CD4-positive, alpha-beta T cell (primary cell): Measurements from ENCODE around the gene FNDC3A. TPM values are rescaled to one million over a fixed set of nuclear protein-coding genes. Genes with fewer than 3 reads are reported as not detected.
"Not testable (repeated sequence)": the region's sequence is repeated elsewhere in the genome, so short reads cannot be mapped to it uniquely, and the experiment has no call there.

ENCODE experiments used
- ATAC-seq: fragments of 200-7000 bp; cut with Tn5 transposase; one replicate; pipeline ENCODE4 v1.10.0; 2022; ENCODE audit warnings: mild to moderate bottlenecking; ENCODE audit not compliant: poor library complexity
- CTCF ChIA-PET: fragments of 350-600 bp; sonication (Branson Sonifier 250); formaldehyde crosslinking; loops from one replicate; lab custom pipeline; 2021; ENCODE audit warnings: antibody characterized with exemption, inconsistent platforms; lab: Charles Lee
- POLR2A ChIA-PET: fragments of 350-600 bp; sonication (Branson Sonifier 250); formaldehyde crosslinking; loops from one replicate; lab custom pipeline; 2021; ENCODE audit warnings: antibody characterized with exemption, inconsistent platforms; lab: Charles Lee
- DNase-seq, 14 experiments: peaks; one replicate each; pipeline ENCODE4 v3.0.0-alpha.2; 2013 to 2020; ENCODE audit warnings: mixed read lengths in 2 of 14
- H3K27ac ChIP-seq, 2 donors: one replicate each; pipeline versions ENCODE4 v1.5.1 to v1.7.0; 2013; ENCODE audit warnings: low read length in 2 of 2, low read depth in 1 of 2, mild to moderate bottlenecking in 1 of 2
- H3K27me3 ChIP-seq, 2 experiments: 1 replicate in 1 of 2; 2 replicates in 1 of 2; pipeline versions ENCODE4 v1.6.1 to v1.7.0; 2013; ENCODE audit warnings: low read length in 2 of 2, control low read depth in 1 of 2, mild to moderate bottlenecking in 1 of 2, moderate library complexity in 1 of 2; ENCODE audit not compliant: insufficient read depth in 2 of 2, control insufficient read depth in 1 of 2
- H3K36me3 ChIP-seq: one replicate; pipeline ENCODE4 v1.6.1; 2013; ENCODE audit warnings: low read length, control low read depth; ENCODE audit not compliant: insufficient read depth
- H3K4me1 ChIP-seq: one replicate; pipeline ENCODE4 v1.6.1; 2013; ENCODE audit warnings: low read length, control low read depth; ENCODE audit not compliant: insufficient read depth
- H3K4me3 ChIP-seq: one replicate; pipeline ENCODE4 v1.5.1; 2013; ENCODE audit warnings: mild to moderate bottlenecking, low read length, moderate library complexity
- H3K9me3 ChIP-seq, 2 experiments: 1 replicate in 1 of 2; 2 replicates in 1 of 2; pipeline versions ENCODE4 v1.6.1 to v1.7.0; 2013; ENCODE audit warnings: low read length in 2 of 2, mild to moderate bottlenecking in 2 of 2, control low read depth in 1 of 2, moderate library complexity in 1 of 2; ENCODE audit not compliant: control insufficient read depth in 1 of 2, insufficient read depth in 1 of 2
- H3K27ac Mint-ChIP-seq: one replicate; pipeline ENCODE4 v1.8.0; 2020; ENCODE audit warnings: mixed read lengths
- H3K27me3 Mint-ChIP-seq: one replicate; pipeline ENCODE4 v1.8.0; 2021; ENCODE audit warnings: mixed read lengths
- H3K36me3 Mint-ChIP-seq: one replicate; pipeline ENCODE4 v1.8.0; 2021; ENCODE audit warnings: low read depth, mixed read lengths
- H3K4me1 Mint-ChIP-seq: one replicate; pipeline ENCODE4 v1.8.0; 2021; ENCODE audit warnings: low read depth, mixed read lengths
- H3K4me3 Mint-ChIP-seq: one replicate; pipeline ENCODE4 v1.8.0; 2020; ENCODE audit warnings: mild to moderate bottlenecking, mixed read lengths
- H3K9me3 Mint-ChIP-seq: one replicate; pipeline ENCODE4 v1.8.0; 2020; ENCODE audit warnings: mixed read lengths
- CTCF ChIP-seq: fragments of 200-600 bp; IDR thresholded peaks from one replicate; pipeline ENCODE4 v1.8.0; 2022; ENCODE audit warnings: antibody characterized with exemption, mild to moderate bottlenecking
- intact Hi-C, 2 experiments: fragments of 100-400 bp; cut with DNase I in 1 of 2; cut with micrococcal nuclease in 1 of 2; formaldehyde crosslinking; loops; one replicate each; pipeline versions ENCODE4 v1.15.1 to v1.9.0; 2023 to 2025; cut with DNase I, micrococcal nuclease
- total RNA-seq, 174 experiments: library from RNA in 2 of 174; stranded (reverse) in 2 of 174; gene quantifications; one replicate each; pipeline ENCODE4 v1.2.3 and lab custom pipeline; 2021 to 2026

The FNDC3A gene
- total RNA-seq, 2 experiments from 2014 or later = 27.7 to 28.6 TPM

GRCh38 chr13:48994706-48995105 is 19.0 kb downstream of the FNDC3A start:
- peaks cover 73% of the 10 kb centered on the region for H3K36me3 Mint-ChIP-seq
- H3K27me3 Mint-ChIP-seq = no peaks in the 10 kb centered on the region
- Histone ChIP-seq H3K27ac (no peak overlapping the region), H3K9me3 (peaks cover 1 to 5% of the 10 kb centered on the region in 2 experiments), H3K36me3 (no peaks in the 10 kb centered on the region), H3K4me1 (no peaks in the 10 kb centered on the region), H3K27me3 (no peaks in the 10 kb centered on the region), H3K4me3 (no peak overlapping the region)
- ATAC-seq (no peak), DNase-seq (no peak)
- ChIA-PET CTCF (no interaction called here), POLR2A (no interaction called here)
- no peak for TF ChIP-seq CTCF
- intact Hi-C loops = no loop called here
- no peak overlapping the region for H3K4me3 Mint-ChIP-seq
- no peak overlapping the region for H3K27ac Mint-ChIP-seq
- H3K9me3 Mint-ChIP-seq = peaks cover 8% of the 10 kb centered on the region
- peaks cover 47% of the 10 kb centered on the region for H3K4me1 Mint-ChIP-seq

GRCh38 chr13:48998641-48999292 is 23.1 kb downstream of the FNDC3A start:
- Histone ChIP-seq H3K4me3 (no peak overlapping the region), H3K27ac (no peak overlapping the region), H3K36me3 (no peaks in the 10 kb centered on the region), H3K9me3 (peaks cover 0 to 9% of the 10 kb centered on the region in 2 experiments), H3K27me3 (no peaks in the 10 kb centered on the region), H3K4me1 (no peaks in the 10 kb centered on the region)
- intact Hi-C loops = no loop called here
- Mint-ChIP-seq H3K27me3 (no peaks in the 10 kb centered on the region), H3K4me3 (no peak overlapping the region), H3K36me3 (peaks cover 69% of the 10 kb centered on the region), H3K9me3 (peaks cover 16% of the 10 kb centered on the region), H3K27ac (no peak overlapping the region), H3K4me1 (peaks cover 27% of the 10 kb centered on the region)
- TF ChIP-seq CTCF = no peak
- CTCF ChIA-PET = no interaction called here
- no peak for DNase-seq
- ATAC-seq = no peak
- POLR2A ChIA-PET = no interaction called here

DNA sequence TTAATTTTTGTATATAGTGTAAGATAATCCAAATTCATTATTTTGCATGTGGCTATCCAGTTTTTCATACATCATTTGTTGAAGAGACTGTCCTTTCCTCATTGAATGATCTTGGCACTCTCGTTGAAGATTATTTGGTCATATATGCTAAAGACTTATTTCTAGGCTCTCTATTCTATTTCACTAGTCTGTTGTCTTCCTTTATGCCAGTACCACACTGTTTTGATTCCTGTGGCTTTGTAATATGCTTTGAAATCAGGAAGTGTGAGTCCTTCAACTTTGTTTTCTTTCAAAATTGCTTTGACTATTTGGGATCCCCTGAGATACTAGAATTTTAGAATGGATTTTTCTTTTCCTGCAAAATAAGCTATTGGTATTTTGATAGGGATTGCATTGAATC is 24.5 kb downstream of the FNDC3A start:
- H3K27me3 Mint-ChIP-seq = no peaks in the 10 kb centered on the region
- H3K36me3 ChIP-seq = no peaks in the 10 kb centered on the region
- ChIA-PET POLR2A (no interaction called here), CTCF (no interaction called here)
- H3K4me3 ChIP-seq = no peak overlapping the region
- H3K4me1 ChIP-seq = no peaks in the 10 kb centered on the region
- no peak overlapping the region for H3K27ac Mint-ChIP-seq
- H3K4me3 Mint-ChIP-seq = no peak overlapping the region
- intact Hi-C loops = no loop called here
- DNase-seq = no peak
- TF ChIP-seq CTCF = no peak
- no peak overlapping the region for H3K27ac ChIP-seq
- ATAC-seq = no peak
- peaks cover 0 to 9% of the 10 kb centered on the region in 2 experiments for H3K9me3 ChIP-seq
- peaks cover 16% of the 10 kb centered on the region for H3K9me3 Mint-ChIP-seq
- H3K4me1 Mint-ChIP-seq = peaks cover 20% of the 10 kb centered on the region
- peaks cover 63% of the 10 kb centered on the region for H3K36me3 Mint-ChIP-seq
- no peaks in the 10 kb centered on the region for H3K27me3 ChIP-seq

DNA sequence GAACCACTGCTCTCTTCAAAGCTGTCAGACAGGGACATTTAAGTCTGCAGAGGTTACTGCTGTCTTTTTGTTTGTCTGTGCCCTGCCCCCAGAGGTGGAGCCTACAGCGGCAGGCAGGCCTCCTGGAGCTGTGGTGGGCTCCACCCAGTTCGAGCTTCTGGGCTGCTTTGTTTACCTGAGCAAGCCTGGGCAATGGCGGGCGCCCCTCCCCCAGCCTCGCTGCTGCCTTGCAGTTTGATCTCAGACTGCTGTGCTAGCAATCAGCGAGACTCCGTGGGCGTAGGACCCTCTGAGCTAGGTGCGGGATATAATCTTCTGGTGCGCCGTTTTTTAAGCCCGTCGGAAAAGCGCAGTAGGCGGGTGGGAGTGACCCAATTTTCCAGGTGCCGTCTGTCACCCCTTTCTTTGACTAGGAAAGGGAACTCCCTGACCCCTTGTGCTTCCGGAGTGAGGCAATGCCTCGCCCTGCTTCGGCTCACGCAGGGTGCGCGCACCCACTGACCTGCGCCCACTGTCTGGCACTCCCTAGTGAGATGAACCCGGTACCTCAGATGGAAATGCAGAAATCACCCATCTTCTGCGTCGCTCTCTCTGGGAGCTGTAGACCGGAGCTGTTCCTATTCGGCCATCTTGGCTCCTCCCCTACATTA is 43.4 kb downstream of the FNDC3A start:
- H3K27ac Mint-ChIP-seq, H3K9me3 ChIP-seq, POLR2A ChIA-PET, intact Hi-C loops, H3K4me1 ChIP-seq, CTCF ChIA-PET, H3K27me3 ChIP-seq, H3K27me3 Mint-ChIP-seq, H3K4me1 Mint-ChIP-seq, H3K4me3 ChIP-seq, ATAC-seq, H3K36me3 ChIP-seq, H3K27ac ChIP-seq, H3K9me3 Mint-ChIP-seq, H3K4me3 Mint-ChIP-seq, DNase-seq: not testable (repeated sequence)
- peaks cover 58% of the 10 kb centered on the region for H3K36me3 Mint-ChIP-seq
